ENCODE measurements around the gene PRCD.

Gene PRCD

GRCh38 chr17:76586741-76587487 lies 47.1 kb downstream of the PRCD start:
- no peak overlapping the region for H3K4me3 ChIP-seq (replicated peaks; ENCODE audit: low read depth, low read length)
- H3K27me3 ChIP-seq (replicated peaks; ENCODE audit: control insufficient read depth, insufficient read depth, low read length), result no peaks in the 10 kb centered on the region; the same call in 1 of the 2 replicates

DNA sequence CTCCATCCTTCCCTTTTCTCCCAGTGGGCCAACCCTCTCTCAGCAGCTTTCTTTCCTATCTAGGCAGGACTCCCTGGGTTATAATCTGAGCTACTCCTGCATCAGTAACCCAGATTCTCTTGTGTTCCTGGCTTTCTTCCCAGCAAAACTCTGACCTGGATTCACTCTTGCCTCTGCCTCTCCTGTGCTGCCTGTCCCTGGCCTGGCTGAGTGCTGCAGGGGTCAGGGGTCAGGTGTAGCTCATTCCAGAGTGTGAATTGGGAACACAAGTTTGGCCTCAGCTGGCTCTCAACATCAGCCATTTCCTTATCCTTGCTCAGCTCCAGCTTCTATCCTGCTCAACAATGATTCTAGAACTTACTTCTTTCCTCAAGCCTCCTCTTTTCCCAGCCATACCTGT lies 48.3 kb downstream of the PRCD start:
- H3K4me3 ChIP-seq (replicated peaks; ENCODE audit: low read depth, low read length), result no peak overlapping the region
- DNase-seq (ENCODE audit: extremely low read depth, insufficient read length), result no peak
- no peaks in the 10 kb centered on the region; the same call in 1 of the 2 replicates for H3K27me3 ChIP-seq (replicated peaks; ENCODE audit: control insufficient read depth, insufficient read depth, low read length)
- no peaks in the 10 kb centered on the region for H3K36me3 ChIP-seq (ENCODE audit: control insufficient read depth, insufficient read depth, low read length)
- TF ChIP-seq CTCF (IDR thresholded peaks at IDR 0.05; ENCODE audit: insufficient read depth, low read length, poor library complexity, severe bottlenecking), result no peak

More at GRCh38 chr17:76586741-76587487, 47.1 kb downstream of the PRCD start:
- no peak for TF ChIP-seq CTCF (IDR thresholded peaks at IDR 0.05; ENCODE audit: insufficient read depth, low read length, poor library complexity, severe bottlenecking)
- DNase-seq (ENCODE audit: extremely low read depth, insufficient read length), result no peak
- no peaks in the 10 kb centered on the region for H3K36me3 ChIP-seq (ENCODE audit: control insufficient read depth, insufficient read depth, low read length)

GRCh38 chr17:76593384-76593826 lies 53.6 kb downstream of the PRCD start:
- Histone ChIP-seq H3K4me3 (replicated peaks; ENCODE audit: low read depth, low read length) (no peak overlapping the region), H3K27me3 (replicated peaks; ENCODE audit: control insufficient read depth, insufficient read depth, low read length) (no peaks in the 10 kb centered on the region), H3K36me3 (ENCODE audit: control insufficient read depth, insufficient read depth, low read length) (no peaks in the 10 kb centered on the region)
- no peak for DNase-seq (ENCODE audit: extremely low read depth, insufficient read length)
- TF ChIP-seq CTCF (IDR thresholded peaks at IDR 0.05; ENCODE audit: insufficient read depth, low read length, poor library complexity, severe bottlenecking), result no peak

- no peaks in the 10 kb centered on the region for H3K36me3 ChIP-seq (ENCODE audit: control insufficient read depth, insufficient read depth, low read length)
- no peak overlapping the region for H3K4me3 ChIP-seq (replicated peaks; ENCODE audit: low read depth, low read length)
- DNase-seq (ENCODE audit: extremely low read depth, insufficient read length), result no peak
- H3K27me3 ChIP-seq (replicated peaks; ENCODE audit: control insufficient read depth, insufficient read depth, low read length), result no peaks in the 10 kb centered on the region
- no peak for TF ChIP-seq CTCF (IDR thresholded peaks at IDR 0.05; ENCODE audit: insufficient read depth, low read length, poor library complexity, severe bottlenecking)
Observed at GRCh38 chr17:76593959-76594358, 54.1 kb downstream of the PRCD start.

- no peaks in the 10 kb centered on the region for H3K27me3 ChIP-seq (replicated peaks; ENCODE audit: control insufficient read depth, insufficient read depth, low read length)
- no peaks in the 10 kb centered on the region for H3K36me3 ChIP-seq (ENCODE audit: control insufficient read depth, insufficient read depth, low read length)
- H3K4me3 ChIP-seq (replicated peaks; ENCODE audit: low read depth, low read length), result no peak overlapping the region
- TF ChIP-seq CTCF (IDR thresholded peaks at IDR 0.05; ENCODE audit: insufficient read depth, low read length, poor library complexity, severe bottlenecking), result no peak
- no peak for DNase-seq (ENCODE audit: extremely low read depth, insufficient read length)
Observed at GRCh38 chr17:76594690-76595089, 54.8 kb downstream of the PRCD start.
